ENCODE data around the gene SHC4. TPM values are rescaled to one million over a fixed set of nuclear protein-coding genes. Genes with fewer than 3 reads are reported as not detected.

Gene SHC4
- total and polyA plus RNA-seq, 2 of the 8 experiments (the other 6 are each of a cell fraction or from before 2014, with no cell fraction given): 0.15 to 0.30 TPM

GRCh38 chr15:48883699-48884098, 80.0 kb downstream of the SHC4 start:
- no peaks in the 10 kb centered on the region for H3K23me2 ChIP-seq (ENCODE audit: low read depth, low read length)
- H3K4ac ChIP-seq (replicated peaks; ENCODE audit: insufficient read length, low read depth, low read length): no peak overlapping the region
- H3K4me2 ChIP-seq (ENCODE audit: insufficient read depth in 1 of 2, low read depth in 2 of 2, low read length in 2 of 2): no peak overlapping the region
- H2BK120ac ChIP-seq (replicated peaks; ENCODE audit: low read depth, low read length): no peak overlapping the region
- POLR2A ChIA-PET (ENCODE audit: partially characterized antibody): no interaction called here
- H3K9ac ChIP-seq (replicated peaks in 1 of 4; ENCODE audit: extremely low read depth in 1 of 4, low read depth in 3 of 4, low read length in 3 of 4): no peak overlapping the region
- H3K79me1 ChIP-seq (ENCODE audit: low read depth, low read length): no peaks in the 10 kb centered on the region
- no peak overlapping the region for H2AK5ac ChIP-seq (ENCODE audit: low read depth, low read length)
- H4K8ac ChIP-seq (ENCODE audit: extremely low read depth, insufficient read depth, low read length): no peak overlapping the region
- H2BK20ac ChIP-seq (ENCODE audit: low read length): no peak overlapping the region
- no peak overlapping the region for H2AFZ ChIP-seq (ENCODE audit: low read length)
- H4K20me1 ChIP-seq (replicated peaks in 1 of 2; ENCODE audit: control insufficient read depth in 1 of 2, insufficient read depth in 2 of 2, low read length in 2 of 2): no peaks in the 10 kb centered on the region
- H3K27me3 ChIP-seq (replicated peaks in 1 of 4; ENCODE audit: control insufficient read depth in 3 of 4, extremely low read depth in 1 of 4, insufficient read depth in 3 of 4, low read length in 3 of 4): no peaks in the 10 kb centered on the region
- TF ChIP-seq TAF7 (optimal IDR thresholded peaks at IDR 0.05; ENCODE audit: borderline replicate concordance, low read depth, low read length) (no peak), CREB1 (IDR thresholded peaks at IDR 0.05) (no peak), MAX (IDR thresholded peaks at IDR 0.05) (no peak), BCL11A (IDR thresholded peaks at IDR 0.05; ENCODE audit: low read depth in 2 of 2, low read length in 2 of 2) (no peak), SRF (IDR thresholded peaks at IDR 0.05; ENCODE audit: low read depth, low read length) (no peak), SIRT6 (IDR thresholded peaks at IDR 0.05; ENCODE audit: low read length) (no peak), GTF2F1 (IDR thresholded peaks at IDR 0.05; ENCODE audit: borderline replicate concordance, low read depth, low read length) (no peak), KDM5A (IDR thresholded peaks at IDR 0.05; ENCODE audit: low read length) (no peak), PHF8 (conservative IDR thresholded peaks at IDR 0.05; ENCODE audit: low read depth, low read length) (no peak), SIN3A (conservative IDR thresholded peaks at IDR 0.05 in 1 of 2, IDR thresholded peaks at IDR 0.05 in 1 of 2; ENCODE audit: low read depth in 1 of 2, low read length in 2 of 2) (no peak), YY1 (IDR thresholded peaks at IDR 0.05; ENCODE audit: low read depth, low read length) (no peak), TEAD4 (IDR thresholded peaks at IDR 0.05; ENCODE audit: low read depth, low read length) (no peak), NRF1 (IDR thresholded peaks at IDR 0.05; ENCODE audit: low read depth, low read length) (no peak), HDAC6 (IDR thresholded peaks at IDR 0.05; ENCODE audit: low read depth, low read length) (no peak), ZNF274 (IDR thresholded peaks at IDR 0.05; ENCODE audit: borderline replicate concordance, extremely low read depth, low read length) (no peak), POLR2AphosphoS5 (IDR thresholded peaks at IDR 0.05; ENCODE audit: low read depth, low read length) (no peak)
- no peak for FAIRE-seq
- peaks cover 0 to 16% of the 10 kb centered on the region in 2 experiments; a peak in 3 of 4 replicates for H3K79me2 ChIP-seq (ENCODE audit: control insufficient read depth in 1 of 2, insufficient read depth in 2 of 2, low read length in 2 of 2)
- no peaks in the 10 kb centered on the region for H3K9me3 ChIP-seq (ENCODE audit: insufficient read depth in 2 of 2, low read depth in 1 of 2, low read length in 1 of 2)
- DNase-seq (ENCODE audit: low read depth in 1 of 2, low spot score in 2 of 2): no peak
- H4K5ac ChIP-seq (ENCODE audit: insufficient read length, low read depth, low read length): no peak overlapping the region
- no peak overlapping the region for H3K56ac ChIP-seq (replicated peaks; ENCODE audit: insufficient read length, low read depth, low read length)
- H3K4me1 ChIP-seq (replicated peaks in 1 of 4; ENCODE audit: control insufficient read depth in 3 of 4, insufficient read depth in 4 of 4, low read length in 3 of 4): 0 out of 7 replicates have a peak, but pooled peaks cover 0 to 4% (median 0%) of the 10 kb centered on the region in 4 experiments
- H2BK12ac ChIP-seq (ENCODE audit: low read depth, low read length): no peak overlapping the region
- no peaks in the 10 kb centered on the region; a peak in 1 of 8 replicates for H3K36me3 ChIP-seq (ENCODE audit: control insufficient read depth in 2 of 4, insufficient read depth in 4 of 4, low read length in 3 of 4)
- no peak overlapping the region for H3K18ac ChIP-seq (ENCODE audit: extremely low read depth, low read length)
- no peak overlapping the region for H3K27ac ChIP-seq (ENCODE audit: low read depth, low read length)
- H3K14ac ChIP-seq (ENCODE audit: insufficient read length): no peak overlapping the region
- 85% methylated on average over 2 of the region's 2 CpGs; no CpG with 5 or more reads in 1 of the 2 experiments for WGBS, 2 experiments (ENCODE audit: extremely low coverage in 1 of 2, insufficient coverage in 1 of 2, insufficient read length in 1 of 2, insufficient replicate concordance in 2 of 2, low coverage in 1 of 2, low lambda C conversion rate in 2 of 2, missing lambda C conversion rate in 1 of 2)
- H3K23ac ChIP-seq (ENCODE audit: insufficient read length): no peak overlapping the region
- no peak overlapping the region for H2BK15ac ChIP-seq (ENCODE audit: low read length)
- no peak overlapping the region for H2BK5ac ChIP-seq (ENCODE audit: low read depth, low read length)
- H3K4me3 ChIP-seq (ENCODE audit: extremely low read depth in 1 of 4, insufficient read depth in 2 of 4, low read depth in 3 of 4, low read length in 4 of 4): no peak overlapping the region
- H4K91ac ChIP-seq (replicated peaks; ENCODE audit: insufficient read length, low read length): no peak overlapping the region
- CTCF ChIA-PET (ENCODE audit: partially characterized antibody): no interaction called here
